Epithelial cell of proximal tubule (primary cell): ENCODE measurements around the gene PLEK. TPM values are rescaled to one million over a fixed set of nuclear protein-coding genes. Genes with fewer than 3 reads are reported as not detected.

Experiments used
- DNase-seq: peaks from one replicate; pipeline ENCODE4 v3.0.0-alpha.2; 2011; ENCODE audit warnings: low read depth
- H3K4me3 ChIP-seq: 2 replicates; pipeline ENCODE4 v1.5.1; 2011; ENCODE audit warnings: low read depth, mild to moderate bottlenecking, low read length
- total RNA-seq: library from RNA; depleted of rRNA; stranded (reverse); fragments of >200 nt; gene quantifications from 2 replicates; pipeline ENCODE4 v1.2.3, GENCODE V29; 2015
- TF ChIP-seq, protein P1 (sequence below): conservative IDR thresholded peaks from 2 replicates; pipeline ENCODE4 v1.5.1; 2012; ENCODE audit warnings: low read depth, mild to moderate bottlenecking, low read length

PLEK gene
- total RNA-seq, 1 donor from 2014 or later: not detected

DNA sequence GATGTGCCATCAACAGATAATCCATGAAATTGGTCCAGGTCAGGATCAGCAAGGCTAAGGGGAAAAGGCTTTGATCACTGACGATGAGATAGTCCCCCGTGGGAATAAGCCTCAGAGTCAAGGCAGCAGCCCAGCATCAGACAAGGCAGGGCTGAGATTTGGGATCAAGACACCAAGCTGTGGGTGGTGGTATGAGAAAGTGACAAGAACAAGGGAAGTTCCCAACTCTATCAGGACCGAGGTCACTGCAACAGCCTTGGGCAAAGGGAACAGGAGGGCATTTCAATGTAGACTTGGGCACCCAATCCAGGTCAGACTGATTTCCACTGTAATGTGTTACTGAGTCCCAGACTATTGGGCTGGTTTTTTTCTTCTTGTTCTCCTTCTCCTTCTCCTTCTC lies 18.7 kb downstream of the PLEK start:
- DNase-seq: no peak
- TF ChIP-seq, protein P1, sequence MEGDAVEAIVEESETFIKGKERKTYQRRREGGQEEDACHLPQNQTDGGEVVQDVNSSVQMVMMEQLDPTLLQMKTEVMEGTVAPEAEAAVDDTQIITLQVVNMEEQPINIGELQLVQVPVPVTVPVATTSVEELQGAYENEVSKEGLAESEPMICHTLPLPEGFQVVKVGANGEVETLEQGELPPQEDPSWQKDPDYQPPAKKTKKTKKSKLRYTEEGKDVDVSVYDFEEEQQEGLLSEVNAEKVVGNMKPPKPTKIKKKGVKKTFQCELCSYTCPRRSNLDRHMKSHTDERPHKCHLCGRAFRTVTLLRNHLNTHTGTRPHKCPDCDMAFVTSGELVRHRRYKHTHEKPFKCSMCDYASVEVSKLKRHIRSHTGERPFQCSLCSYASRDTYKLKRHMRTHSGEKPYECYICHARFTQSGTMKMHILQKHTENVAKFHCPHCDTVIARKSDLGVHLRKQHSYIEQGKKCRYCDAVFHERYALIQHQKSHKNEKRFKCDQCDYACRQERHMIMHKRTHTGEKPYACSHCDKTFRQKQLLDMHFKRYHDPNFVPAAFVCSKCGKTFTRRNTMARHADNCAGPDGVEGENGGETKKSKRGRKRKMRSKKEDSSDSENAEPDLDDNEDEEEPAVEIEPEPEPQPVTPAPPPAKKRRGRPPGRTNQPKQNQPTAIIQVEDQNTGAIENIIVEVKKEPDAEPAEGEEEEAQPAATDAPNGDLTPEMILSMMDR: no peak
- H3K4me3 ChIP-seq: no peak overlapping the region

DNA sequence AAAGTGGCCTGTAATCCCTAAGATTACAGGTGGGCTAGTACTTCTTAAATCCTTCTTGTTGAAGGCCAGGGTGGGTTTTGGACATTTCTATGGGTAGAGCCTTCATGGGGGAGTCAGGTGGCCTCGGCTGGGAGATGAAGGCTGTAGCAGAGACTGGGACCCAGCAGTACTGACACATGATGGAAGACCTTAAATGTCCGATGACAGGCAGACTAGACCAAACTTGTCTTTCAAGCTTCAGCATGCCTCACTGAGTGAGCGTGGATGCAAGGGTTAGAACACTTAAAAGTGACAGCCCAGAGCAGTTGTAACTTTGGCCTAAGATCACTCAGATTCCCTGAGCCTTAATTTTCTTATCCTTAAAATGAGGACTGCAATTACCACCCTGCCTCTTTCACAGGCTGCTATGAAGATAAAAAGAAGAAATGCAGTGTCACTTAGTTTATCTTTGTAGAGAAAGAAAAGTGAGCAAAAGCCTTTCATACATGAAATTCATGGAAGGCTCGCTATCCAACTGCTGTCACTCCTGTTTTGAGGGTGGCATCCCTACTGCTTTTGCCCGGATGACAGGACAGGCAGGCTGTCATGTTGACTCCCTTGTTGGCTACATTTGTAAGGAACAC lies 19.5 kb downstream of the PLEK start:
- no peak for DNase-seq
- TF ChIP-seq, protein P1: no peak
- no peak overlapping the region for H3K4me3 ChIP-seq

DNA sequence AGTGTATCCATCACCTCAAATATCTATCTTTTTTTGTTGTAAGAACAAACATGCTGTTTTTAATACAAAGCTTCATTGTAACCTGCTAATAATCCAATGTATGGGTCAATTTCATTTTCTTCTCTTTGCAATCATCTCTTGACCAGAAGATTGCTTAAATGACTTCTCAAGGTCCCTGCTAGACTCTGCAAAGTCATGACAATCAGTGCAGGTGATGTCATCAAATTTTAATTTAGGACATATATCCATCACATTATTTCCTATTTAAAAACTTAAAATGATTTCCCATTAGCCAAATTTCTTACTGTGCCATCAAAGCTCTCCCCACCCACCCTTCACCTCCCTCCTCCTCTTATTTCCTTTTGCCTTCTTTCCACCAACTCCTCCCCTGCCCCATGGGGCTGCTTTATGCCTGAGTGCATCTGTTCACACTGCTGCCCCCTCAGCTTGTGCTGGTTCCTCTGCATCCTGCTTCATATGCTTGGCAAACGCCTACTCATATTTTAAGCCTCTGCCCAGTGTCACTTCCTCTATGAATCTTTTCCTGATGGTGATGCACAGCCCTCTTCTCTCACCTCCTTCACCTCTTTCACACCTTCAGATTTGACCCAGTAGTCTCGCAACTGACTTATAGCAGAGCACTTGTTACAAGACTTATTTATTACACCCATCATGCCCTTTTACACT lies 20.3 kb downstream of the PLEK start:
- DNase-seq: no peak
- no peak overlapping the region for H3K4me3 ChIP-seq
- TF ChIP-seq, protein P1: no peak

DNA sequence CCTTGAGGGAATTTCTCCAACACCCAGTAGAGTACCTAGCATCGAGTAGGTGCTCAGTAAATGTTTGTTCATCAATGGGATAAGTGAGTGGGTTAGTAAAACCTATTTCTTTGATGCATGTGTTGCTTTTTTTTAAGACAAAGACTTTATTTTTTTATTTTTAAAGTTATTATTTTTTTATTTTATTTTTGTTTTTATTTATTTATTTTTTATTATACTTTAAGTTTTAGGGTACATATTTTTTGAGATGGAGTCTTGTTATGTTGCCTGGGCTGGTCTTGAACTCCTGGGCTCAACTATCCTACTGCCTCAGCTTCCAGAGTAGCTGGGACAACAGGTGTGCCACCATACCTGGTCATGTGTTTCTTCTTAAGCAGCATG lies 20.8 kb downstream of the PLEK start:
- no peak overlapping the region for H3K4me3 ChIP-seq
- no peak for DNase-seq
- TF ChIP-seq, protein P1: no peak

DNA sequence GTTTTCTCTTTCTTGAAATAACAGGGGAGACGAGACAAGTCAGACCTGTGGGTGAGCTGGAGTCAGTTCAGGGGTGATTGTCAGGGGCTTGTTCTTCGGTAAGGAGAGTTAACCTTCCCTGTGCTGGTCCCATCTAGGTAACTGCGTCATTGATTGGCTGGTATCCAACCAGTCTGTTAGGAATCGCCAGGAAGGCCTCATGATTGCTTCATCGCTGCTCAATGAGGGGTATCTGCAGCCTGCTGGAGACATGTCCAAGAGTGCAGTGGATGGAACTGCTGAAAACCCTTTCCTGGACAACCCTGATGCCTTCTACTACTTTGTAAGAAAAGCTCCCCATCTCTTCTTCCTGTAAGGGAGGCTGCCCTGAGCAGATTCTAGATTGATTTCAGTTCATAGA lies 21.3 kb downstream of the PLEK start:
- H3K4me3 ChIP-seq: no peak overlapping the region
- no peak for DNase-seq
- TF ChIP-seq, protein P1: no peak

DNA sequence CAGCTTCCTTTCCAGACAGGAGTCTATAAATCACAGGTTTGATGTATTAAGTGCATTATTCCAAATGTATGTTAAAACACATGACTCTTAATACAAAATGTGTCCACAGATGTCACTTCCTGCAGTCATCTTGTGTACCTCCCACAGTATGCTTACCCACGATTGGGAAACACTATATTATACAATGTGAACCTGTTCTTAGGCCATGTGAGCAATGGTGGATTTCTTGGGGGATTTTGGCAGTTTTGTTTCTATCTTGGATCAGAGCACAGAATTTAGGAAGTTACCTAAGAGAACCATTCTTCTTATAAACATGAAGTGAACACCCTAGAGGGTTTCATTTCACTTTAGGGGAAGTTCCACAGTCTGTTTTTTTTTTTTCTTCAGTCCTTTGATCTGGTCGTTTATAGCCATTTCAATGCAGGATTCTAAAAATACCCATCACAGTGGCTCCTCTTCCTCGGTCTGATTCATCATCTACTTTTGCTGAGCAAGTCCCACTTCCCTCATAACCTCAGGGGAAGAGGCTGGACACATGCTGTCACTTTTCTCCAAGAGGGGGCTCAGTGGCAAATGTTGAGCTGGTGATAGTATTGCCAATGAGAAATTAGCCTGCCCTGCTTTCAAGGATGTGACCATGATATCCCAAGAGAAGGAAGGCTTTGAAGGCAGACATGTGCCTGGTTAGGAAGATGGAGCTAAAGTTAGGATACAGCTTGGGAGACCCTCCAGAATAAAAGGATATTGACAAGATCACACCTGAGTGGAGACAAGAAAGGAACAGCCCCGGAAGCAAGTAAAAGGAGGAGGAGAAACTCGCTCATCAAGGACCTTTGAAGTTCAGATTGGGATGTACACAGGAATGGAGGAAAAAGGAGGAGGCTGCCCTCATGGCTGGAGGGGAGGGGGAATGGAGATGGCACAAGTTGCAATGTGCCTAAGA lies 22.6 kb downstream of the PLEK start:
- TF ChIP-seq, protein P1: no peak
- DNase-seq: no peak
- H3K4me3 ChIP-seq: no peak overlapping the region
